ENCODE data around the gene SLC15A3.

DNA sequence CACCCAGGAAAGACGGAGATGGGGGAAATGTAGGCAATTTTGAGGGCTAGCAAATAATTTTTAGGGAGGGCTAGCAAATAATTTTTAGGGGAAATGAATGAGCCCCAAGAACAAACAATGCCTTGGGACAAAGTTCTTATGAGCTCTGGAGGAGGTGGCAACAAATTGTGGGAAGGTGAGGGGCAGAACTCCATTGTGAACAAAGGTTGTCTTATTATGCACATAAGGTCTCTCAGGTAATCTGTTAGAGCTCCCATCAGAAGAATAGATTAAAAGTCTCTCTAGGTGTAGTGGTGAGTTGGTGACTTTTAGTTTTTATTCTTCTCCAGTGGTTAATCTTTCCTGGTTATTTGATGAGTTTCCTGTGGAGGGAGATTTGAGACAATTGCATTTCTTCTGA, 43.2 kb downstream of the SLC15A3 start:
- TF ChIP-seq NR2F2 (IDR thresholded peaks at IDR 0.05) (no peak), JUND (IDR thresholded peaks at IDR 0.05) (no peak), SP1 (IDR thresholded peaks at IDR 0.05) (no peak), RXRA (IDR thresholded peaks at IDR 0.05) (no peak), YY1 (IDR thresholded peaks at IDR 0.05) (no peak), RAD21 (IDR thresholded peaks at IDR 0.05) (no peak), TAF1 (conservative IDR thresholded peaks at IDR 0.05) (no peak), GABPA (IDR thresholded peaks at IDR 0.05 in 1 of 2, conservative IDR thresholded peaks at IDR 0.05 in 1 of 2) (no peak)
- TF ChIP-seq, protein P1, sequence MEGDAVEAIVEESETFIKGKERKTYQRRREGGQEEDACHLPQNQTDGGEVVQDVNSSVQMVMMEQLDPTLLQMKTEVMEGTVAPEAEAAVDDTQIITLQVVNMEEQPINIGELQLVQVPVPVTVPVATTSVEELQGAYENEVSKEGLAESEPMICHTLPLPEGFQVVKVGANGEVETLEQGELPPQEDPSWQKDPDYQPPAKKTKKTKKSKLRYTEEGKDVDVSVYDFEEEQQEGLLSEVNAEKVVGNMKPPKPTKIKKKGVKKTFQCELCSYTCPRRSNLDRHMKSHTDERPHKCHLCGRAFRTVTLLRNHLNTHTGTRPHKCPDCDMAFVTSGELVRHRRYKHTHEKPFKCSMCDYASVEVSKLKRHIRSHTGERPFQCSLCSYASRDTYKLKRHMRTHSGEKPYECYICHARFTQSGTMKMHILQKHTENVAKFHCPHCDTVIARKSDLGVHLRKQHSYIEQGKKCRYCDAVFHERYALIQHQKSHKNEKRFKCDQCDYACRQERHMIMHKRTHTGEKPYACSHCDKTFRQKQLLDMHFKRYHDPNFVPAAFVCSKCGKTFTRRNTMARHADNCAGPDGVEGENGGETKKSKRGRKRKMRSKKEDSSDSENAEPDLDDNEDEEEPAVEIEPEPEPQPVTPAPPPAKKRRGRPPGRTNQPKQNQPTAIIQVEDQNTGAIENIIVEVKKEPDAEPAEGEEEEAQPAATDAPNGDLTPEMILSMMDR (IDR thresholded peaks at IDR 0.05; ENCODE audit: low read depth, low read length, missing input control) = no peak
- TF ChIP-seq, protein P2, sequence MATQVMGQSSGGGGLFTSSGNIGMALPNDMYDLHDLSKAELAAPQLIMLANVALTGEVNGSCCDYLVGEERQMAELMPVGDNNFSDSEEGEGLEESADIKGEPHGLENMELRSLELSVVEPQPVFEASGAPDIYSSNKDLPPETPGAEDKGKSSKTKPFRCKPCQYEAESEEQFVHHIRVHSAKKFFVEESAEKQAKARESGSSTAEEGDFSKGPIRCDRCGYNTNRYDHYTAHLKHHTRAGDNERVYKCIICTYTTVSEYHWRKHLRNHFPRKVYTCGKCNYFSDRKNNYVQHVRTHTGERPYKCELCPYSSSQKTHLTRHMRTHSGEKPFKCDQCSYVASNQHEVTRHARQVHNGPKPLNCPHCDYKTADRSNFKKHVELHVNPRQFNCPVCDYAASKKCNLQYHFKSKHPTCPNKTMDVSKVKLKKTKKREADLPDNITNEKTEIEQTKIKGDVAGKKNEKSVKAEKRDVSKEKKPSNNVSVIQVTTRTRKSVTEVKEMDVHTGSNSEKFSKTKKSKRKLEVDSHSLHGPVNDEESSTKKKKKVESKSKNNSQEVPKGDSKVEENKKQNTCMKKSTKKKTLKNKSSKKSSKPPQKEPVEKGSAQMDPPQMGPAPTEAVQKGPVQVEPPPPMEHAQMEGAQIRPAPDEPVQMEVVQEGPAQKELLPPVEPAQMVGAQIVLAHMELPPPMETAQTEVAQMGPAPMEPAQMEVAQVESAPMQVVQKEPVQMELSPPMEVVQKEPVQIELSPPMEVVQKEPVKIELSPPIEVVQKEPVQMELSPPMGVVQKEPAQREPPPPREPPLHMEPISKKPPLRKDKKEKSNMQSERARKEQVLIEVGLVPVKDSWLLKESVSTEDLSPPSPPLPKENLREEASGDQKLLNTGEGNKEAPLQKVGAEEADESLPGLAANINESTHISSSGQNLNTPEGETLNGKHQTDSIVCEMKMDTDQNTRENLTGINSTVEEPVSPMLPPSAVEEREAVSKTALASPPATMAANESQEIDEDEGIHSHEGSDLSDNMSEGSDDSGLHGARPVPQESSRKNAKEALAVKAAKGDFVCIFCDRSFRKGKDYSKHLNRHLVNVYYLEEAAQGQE (IDR thresholded peaks at IDR 0.05) = no peak
- TF ChIP-seq, protein P3, sequence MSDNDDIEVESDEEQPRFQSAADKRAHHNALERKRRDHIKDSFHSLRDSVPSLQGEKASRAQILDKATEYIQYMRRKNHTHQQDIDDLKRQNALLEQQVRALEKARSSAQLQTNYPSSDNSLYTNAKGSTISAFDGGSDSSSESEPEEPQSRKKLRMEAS (IDR thresholded peaks at IDR 0.05) = no peak
- TF ChIP-seq, protein P4, sequence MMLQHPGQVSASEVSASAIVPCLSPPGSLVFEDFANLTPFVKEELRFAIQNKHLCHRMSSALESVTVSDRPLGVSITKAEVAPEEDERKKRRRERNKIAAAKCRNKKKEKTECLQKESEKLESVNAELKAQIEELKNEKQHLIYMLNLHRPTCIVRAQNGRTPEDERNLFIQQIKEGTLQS (IDR thresholded peaks at IDR 0.05) = no peak
